ENCODE measurements around the gene GPR132.
A peak's percentile ranks its signal among the peaks of the same experiment; 100 is the strongest.
"Not testable (repeated sequence)": the region's sequence is repeated elsewhere in the genome, so short reads cannot be mapped to it uniquely, and the experiment has no call there.

The GPR132 gene

GRCh38 chr14:105065280-105066228, at the start of gene GPR132:
GPR132 (minus strand) TSS chr14:105065430; CDS start chr14:105055420, 10,010 bp downstream.
- DNase-seq, result no peak

- DNase-seq, result not testable (repeated sequence)
Observed at GRCh38 chr14:105109243-105109642, 44.0 kb upstream of the GPR132 start.

GRCh38 chr14:105108516-105108864, 43.3 kb upstream of the GPR132 start:
- no peak for DNase-seq

GRCh38 chr14:105107781-105108515, 42.7 kb upstream of the GPR132 start:
- no peak for DNase-seq

- no peak for DNase-seq
Observed at GRCh38 chr14:105107351-105107750, 42.1 kb upstream of the GPR132 start.

GRCh38 chr14:105105158-105105557, 39.9 kb upstream of the GPR132 start:
- no peak for DNase-seq

GRCh38 chr14:105102893-105103292, 37.7 kb upstream of the GPR132 start:
- DNase-seq, result no peak

GRCh38 chr14:105102361-105102870, 37.2 kb upstream of the GPR132 start:
- DNase-seq, result no peak

- DNase-seq, result no peak
Observed at GRCh38 chr14:105100910-105101309, 35.7 kb upstream of the GPR132 start.

- DNase-seq, result no peak
Observed at GRCh38 chr14:105099778-105100177, 34.5 kb upstream of the GPR132 start.

GRCh38 chr14:105098316-105098715, 33.1 kb upstream of the GPR132 start:
- no peak for DNase-seq

GRCh38 chr14:105097794-105098127, 32.5 kb upstream of the GPR132 start:
- DNase-seq, result no peak

- no peak for DNase-seq
Observed at GRCh38 chr14:105096206-105096875, 31.1 kb upstream of the GPR132 start.

- no peak for DNase-seq
Observed at GRCh38 chr14:105095236-105095805, 30.1 kb upstream of the GPR132 start.

- no peak for DNase-seq
Observed at GRCh38 chr14:105094193-105094907, 29.1 kb upstream of the GPR132 start.

- DNase-seq, result peak; percentile 94
Observed at GRCh38 chr14:105093431-105094192, 28.4 kb upstream of the GPR132 start.

GRCh38 chr14:105093038-105093430, 27.8 kb upstream of the GPR132 start:
- DNase-seq, result peak; percentile 70

GRCh38 chr14:105092171-105093037, 27.2 kb upstream of the GPR132 start:
- DNase-seq, result peak; percentile 34

GRCh38 chr14:105091517-105092170, 26.4 kb upstream of the GPR132 start:
- peak; percentile 76 for DNase-seq

GRCh38 chr14:105091054-105091516, 25.9 kb upstream of the GPR132 start:
- DNase-seq, result peak; percentile 20
